Liver (tissue), 9 donors: ENCODE results near the gene COL20A1. TPM values are rescaled to one million over a fixed set of nuclear protein-coding genes. Genes with fewer than 3 reads are reported as not detected.

Experiments used
- DNase-seq: peaks from one replicate; pipeline ENCODE4 v3.0.0-alpha.2; 2017; ENCODE audit warnings: low spot score
- H3K27ac ChIP-seq, 2 donors: one replicate each; pipeline ENCODE4 v1.7.0; 2013; ENCODE audit warnings: inconsistent platforms in 2 of 2, low read length in 2 of 2, control low read depth in 1 of 2, low read depth in 1 of 2, mild to moderate bottlenecking in 1 of 2
- H3K27me3 ChIP-seq, 4 donors: one replicate each; pipeline versions ENCODE4 v1.6.1 to v1.7.0; 2013; ENCODE audit warnings: low read length in 3 of 4, inconsistent platforms in 1 of 4, mild to moderate bottlenecking in 1 of 4, moderate library complexity in 1 of 4; ENCODE audit not compliant: control insufficient read depth in 4 of 4, insufficient read depth in 4 of 4
- H3K36me3 ChIP-seq, 4 donors: one replicate each; pipeline versions ENCODE4 v1.6.1 to v1.7.0; 2013; ENCODE audit warnings: low read length in 3 of 4, mild to moderate bottlenecking in 3 of 4, low read depth in 1 of 4, moderate library complexity in 1 of 4; ENCODE audit not compliant: control insufficient read depth in 4 of 4, insufficient read depth in 3 of 4
- H3K4me1 ChIP-seq, 4 donors: one replicate each; pipeline versions ENCODE4 v1.6.1 to v1.7.0; 2013; ENCODE audit warnings: low read length in 3 of 4, mild to moderate bottlenecking in 3 of 4, moderate library complexity in 1 of 4; ENCODE audit not compliant: control insufficient read depth in 4 of 4, insufficient read depth in 4 of 4
- H3K4me3 ChIP-seq, 3 donors: one replicate each; pipeline versions ENCODE4 v1.6.1 to v1.7.0; 2013; ENCODE audit warnings: low read length in 3 of 3, control low read depth in 1 of 3, low read depth in 1 of 3, mild to moderate bottlenecking in 1 of 3
- H3K9ac ChIP-seq, 2 donors: one replicate each; pipeline ENCODE4 v1.7.0; 2013; ENCODE audit warnings: low read length in 2 of 2, mild to moderate bottlenecking in 2 of 2, moderate library complexity in 2 of 2, control low read depth in 1 of 2, low read depth in 1 of 2
- H3K9me3 ChIP-seq, 4 donors: one replicate each; pipeline versions ENCODE4 v1.6.1 to v1.7.0; 2013; ENCODE audit warnings: low read length in 3 of 4; ENCODE audit not compliant: control insufficient read depth in 4 of 4
- ATF3 ChIP-seq: IDR thresholded peaks from 2 replicates; pipeline ENCODE4 v1.6.1; 2016; ENCODE audit warnings: antibody characterized with exemption
- EGR1 ChIP-seq, 2 donors: IDR thresholded peaks; 2 replicates each; pipeline ENCODE4 v1.6.1; 2016 to 2018; ENCODE audit warnings: antibody characterized with exemption in 2 of 2, low read depth in 2 of 2
- FOXA1 ChIP-seq: IDR thresholded peaks from 2 replicates; pipeline ENCODE4 v1.6.1; 2016; ENCODE audit warnings: antibody characterized with exemption
- FOXA2 ChIP-seq: IDR thresholded peaks from 2 replicates; pipeline ENCODE4 v1.6.1; 2016; ENCODE audit warnings: antibody characterized with exemption
- GABPA ChIP-seq, 2 donors: IDR thresholded peaks in 1 of 2; conservative IDR thresholded peaks in 1 of 2; 2 replicates each; pipeline ENCODE4 v1.6.1; 2016; ENCODE audit warnings: antibody characterized with exemption in 2 of 2, mild to moderate bottlenecking in 1 of 2, moderate library complexity in 1 of 2
- HNF4A ChIP-seq, 2 donors: conservative IDR thresholded peaks; 2 replicates each; pipeline ENCODE4 v1.6.1; 2016; ENCODE audit warnings: antibody characterized with exemption in 2 of 2, mild to moderate bottlenecking in 2 of 2
- HNF4G ChIP-seq: IDR thresholded peaks from 2 replicates; pipeline ENCODE4 v1.6.1; 2016; ENCODE audit warnings: antibody characterized with exemption
- JUND ChIP-seq, 2 donors: IDR thresholded peaks; 2 replicates each; pipeline ENCODE4 v1.6.1; 2016; ENCODE audit warnings: antibody characterized with exemption in 2 of 2
- MAX ChIP-seq: IDR thresholded peaks from 2 replicates; pipeline ENCODE4 v1.6.1; 2016; ENCODE audit warnings: antibody characterized with exemption
- NR2F2 ChIP-seq: IDR thresholded peaks from 2 replicates; pipeline ENCODE4 v1.6.1; 2016; ENCODE audit warnings: antibody characterized with exemption
- RAD21 ChIP-seq, 2 donors: IDR thresholded peaks; 2 replicates each; pipeline ENCODE4 v1.6.1; 2016; ENCODE audit warnings: antibody characterized with exemption in 2 of 2, mild to moderate bottlenecking in 2 of 2
- RXRA ChIP-seq, 2 donors: IDR thresholded peaks; 2 replicates each; pipeline ENCODE4 v1.6.1; 2017 to 2018; ENCODE audit warnings: antibody characterized with exemption in 2 of 2, mild to moderate bottlenecking in 1 of 2
- SP1 ChIP-seq: IDR thresholded peaks from 2 replicates; pipeline ENCODE4 v1.6.1; 2018; ENCODE audit warnings: antibody characterized with exemption, mild to moderate bottlenecking
- TAF1 ChIP-seq: conservative IDR thresholded peaks from 2 replicates; pipeline ENCODE4 v1.6.1; 2016; ENCODE audit warnings: antibody characterized with exemption, mild to moderate bottlenecking
- YY1 ChIP-seq: IDR thresholded peaks from 2 replicates; pipeline ENCODE4 v1.6.1; 2016; ENCODE audit warnings: antibody characterized with exemption, mild to moderate bottlenecking
- WGBS: extraction: QIAGEN DNeasy Blood & Tissue Kit; methylation state at CpG from one replicate; pipeline ENCODE4 v1.1.7; 2013; 5-methylcytosine and 5-hydroxymethylcytosine counted together
- polyA plus RNA-seq, 2 donors: library from polyadenylated mRNA; stranded (reverse) in 1 of 2; unstranded in 1 of 2; fragments of 200-250 nt in 1 of 2; fragments of >200 nt in 1 of 2; fragmentation: Nextera tagmentation in 1 of 2; extraction: Ambion mirVana in 1 of 2; gene quantifications; one replicate each; pipeline versions ENCODE4 v1.2.1 to v1.2.3, GENCODE V29; 2013 to 2015
- total RNA-seq, 2 donors: library from RNA; depleted of rRNA; stranded (reverse); fragments of >200 nt; gene quantifications; one replicate each; pipeline ENCODE4 v1.2.3, GENCODE V29; 2014
- TF ChIP-seq, protein P1 (sequence below): fragments of 150-350 bp; IDR thresholded peaks from 2 replicates; pipeline ENCODE4 v1.5.1; 2017; ENCODE audit warnings: improper control_type of control experiment, low read depth, low read length; ENCODE audit not compliant: missing input control
- TF ChIP-seq, protein P2 (sequence below): IDR thresholded peaks from 2 replicates; pipeline ENCODE4 v1.6.1; 2016; ENCODE audit warnings: antibody characterized with exemption
- TF ChIP-seq, protein P3 (sequence below): IDR thresholded peaks from 2 replicates; pipeline ENCODE4 v1.6.1; 2016; ENCODE audit warnings: antibody characterized with exemption, mild to moderate bottlenecking
- donor health status: healthy.
- donor health status: healthy.
- donor health status: healthy.
- donor health status: healthy.
- donor health status: healthy.

COL20A1 gene
- total and polyA plus RNA-seq, 4 donors: not detected

GRCh38 chr20:63265891-63266515 lies 27.0 kb upstream of the COL20A1 start:
- Histone ChIP-seq H3K4me3 (no peak overlapping the region), H3K27ac (no peak overlapping the region), H3K27me3 (peaks cover 0 to 2% (median under 1%) of the 10 kb centered on the region in 4 donors), H3K36me3 (no peaks in the 10 kb centered on the region), H3K9me3 (no peaks in the 10 kb centered on the region), H3K9ac (no peak overlapping the region), H3K4me1 (peaks cover 0 to 3% (median 1%) of the 10 kb centered on the region in 4 donors)
- 78% methylated on average over 12 of the region's 12 CpGs for WGBS
- no peak for TF ChIP-seq NR2F2
- TF ChIP-seq HNF4G: no peak
- TF ChIP-seq RXRA (IDR thresholded peaks at IDR 0.05): no peak
- no peak for TF ChIP-seq YY1
- no peak for TF ChIP-seq JUND (IDR thresholded peaks at IDR 0.05)
- no peak for TF ChIP-seq ATF3
- no peak for TF ChIP-seq EGR1 (IDR thresholded peaks at IDR 0.05; ENCODE audit: low read depth in 2 of 2)
- TF ChIP-seq, protein P1, sequence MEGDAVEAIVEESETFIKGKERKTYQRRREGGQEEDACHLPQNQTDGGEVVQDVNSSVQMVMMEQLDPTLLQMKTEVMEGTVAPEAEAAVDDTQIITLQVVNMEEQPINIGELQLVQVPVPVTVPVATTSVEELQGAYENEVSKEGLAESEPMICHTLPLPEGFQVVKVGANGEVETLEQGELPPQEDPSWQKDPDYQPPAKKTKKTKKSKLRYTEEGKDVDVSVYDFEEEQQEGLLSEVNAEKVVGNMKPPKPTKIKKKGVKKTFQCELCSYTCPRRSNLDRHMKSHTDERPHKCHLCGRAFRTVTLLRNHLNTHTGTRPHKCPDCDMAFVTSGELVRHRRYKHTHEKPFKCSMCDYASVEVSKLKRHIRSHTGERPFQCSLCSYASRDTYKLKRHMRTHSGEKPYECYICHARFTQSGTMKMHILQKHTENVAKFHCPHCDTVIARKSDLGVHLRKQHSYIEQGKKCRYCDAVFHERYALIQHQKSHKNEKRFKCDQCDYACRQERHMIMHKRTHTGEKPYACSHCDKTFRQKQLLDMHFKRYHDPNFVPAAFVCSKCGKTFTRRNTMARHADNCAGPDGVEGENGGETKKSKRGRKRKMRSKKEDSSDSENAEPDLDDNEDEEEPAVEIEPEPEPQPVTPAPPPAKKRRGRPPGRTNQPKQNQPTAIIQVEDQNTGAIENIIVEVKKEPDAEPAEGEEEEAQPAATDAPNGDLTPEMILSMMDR: no peak
- TF ChIP-seq GABPA (IDR thresholded peaks at IDR 0.05 in 1 of 2, conservative IDR thresholded peaks at IDR 0.05 in 1 of 2): no peak
- no peak for DNase-seq

GRCh38 chr20:63267691-63268090 lies 25.3 kb upstream of the COL20A1 start:
- 58% methylated on average over 9 of the region's 9 CpGs for WGBS
- no peak overlapping the region for H3K27ac ChIP-seq
- peaks cover 0 to 2% (median 0%) of the 10 kb centered on the region in 4 donors for H3K27me3 ChIP-seq
- H3K4me1 ChIP-seq: peaks cover 0 to 10% (median 6%) of the 10 kb centered on the region in 4 donors
- H3K9me3 ChIP-seq: no peaks in the 10 kb centered on the region
- H3K9ac ChIP-seq: no peak overlapping the region
- H3K4me3 ChIP-seq: no peak overlapping the region
- DNase-seq: no peak
- no peaks in the 10 kb centered on the region for H3K36me3 ChIP-seq
- no peak for TF ChIP-seq JUND (IDR thresholded peaks at IDR 0.05)
- TF ChIP-seq TAF1: no peak
- no peak for TF ChIP-seq FOXA1
- TF ChIP-seq SP1: no peak
- TF ChIP-seq NR2F2: no peak
- TF ChIP-seq ATF3: no peak
- no peak for TF ChIP-seq EGR1 (IDR thresholded peaks at IDR 0.05; ENCODE audit: low read depth in 2 of 2)
- no peak for TF ChIP-seq MAX
- TF ChIP-seq, protein P2, sequence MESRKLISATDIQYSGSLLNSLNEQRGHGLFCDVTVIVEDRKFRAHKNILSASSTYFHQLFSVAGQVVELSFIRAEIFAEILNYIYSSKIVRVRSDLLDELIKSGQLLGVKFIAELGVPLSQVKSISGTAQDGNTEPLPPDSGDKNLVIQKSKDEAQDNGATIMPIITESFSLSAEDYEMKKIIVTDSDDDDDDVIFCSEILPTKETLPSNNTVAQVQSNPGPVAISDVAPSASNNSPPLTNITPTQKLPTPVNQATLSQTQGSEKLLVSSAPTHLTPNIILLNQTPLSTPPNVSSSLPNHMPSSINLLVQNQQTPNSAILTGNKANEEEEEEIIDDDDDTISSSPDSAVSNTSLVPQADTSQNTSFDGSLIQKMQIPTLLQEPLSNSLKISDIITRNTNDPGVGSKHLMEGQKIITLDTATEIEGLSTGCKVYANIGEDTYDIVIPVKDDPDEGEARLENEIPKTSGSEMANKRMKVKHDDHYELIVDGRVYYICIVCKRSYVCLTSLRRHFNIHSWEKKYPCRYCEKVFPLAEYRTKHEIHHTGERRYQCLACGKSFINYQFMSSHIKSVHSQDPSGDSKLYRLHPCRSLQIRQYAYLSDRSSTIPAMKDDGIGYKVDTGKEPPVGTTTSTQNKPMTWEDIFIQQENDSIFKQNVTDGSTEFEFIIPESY: no peak
- TF ChIP-seq RXRA (IDR thresholded peaks at IDR 0.05): no peak
- TF ChIP-seq HNF4A (conservative IDR thresholded peaks at IDR 0.05): no peak
- TF ChIP-seq FOXA2: no peak
- TF ChIP-seq GABPA (IDR thresholded peaks at IDR 0.05 in 1 of 2, conservative IDR thresholded peaks at IDR 0.05 in 1 of 2): no peak
- no peak for TF ChIP-seq RAD21 (IDR thresholded peaks at IDR 0.05)
- TF ChIP-seq, protein P3, sequence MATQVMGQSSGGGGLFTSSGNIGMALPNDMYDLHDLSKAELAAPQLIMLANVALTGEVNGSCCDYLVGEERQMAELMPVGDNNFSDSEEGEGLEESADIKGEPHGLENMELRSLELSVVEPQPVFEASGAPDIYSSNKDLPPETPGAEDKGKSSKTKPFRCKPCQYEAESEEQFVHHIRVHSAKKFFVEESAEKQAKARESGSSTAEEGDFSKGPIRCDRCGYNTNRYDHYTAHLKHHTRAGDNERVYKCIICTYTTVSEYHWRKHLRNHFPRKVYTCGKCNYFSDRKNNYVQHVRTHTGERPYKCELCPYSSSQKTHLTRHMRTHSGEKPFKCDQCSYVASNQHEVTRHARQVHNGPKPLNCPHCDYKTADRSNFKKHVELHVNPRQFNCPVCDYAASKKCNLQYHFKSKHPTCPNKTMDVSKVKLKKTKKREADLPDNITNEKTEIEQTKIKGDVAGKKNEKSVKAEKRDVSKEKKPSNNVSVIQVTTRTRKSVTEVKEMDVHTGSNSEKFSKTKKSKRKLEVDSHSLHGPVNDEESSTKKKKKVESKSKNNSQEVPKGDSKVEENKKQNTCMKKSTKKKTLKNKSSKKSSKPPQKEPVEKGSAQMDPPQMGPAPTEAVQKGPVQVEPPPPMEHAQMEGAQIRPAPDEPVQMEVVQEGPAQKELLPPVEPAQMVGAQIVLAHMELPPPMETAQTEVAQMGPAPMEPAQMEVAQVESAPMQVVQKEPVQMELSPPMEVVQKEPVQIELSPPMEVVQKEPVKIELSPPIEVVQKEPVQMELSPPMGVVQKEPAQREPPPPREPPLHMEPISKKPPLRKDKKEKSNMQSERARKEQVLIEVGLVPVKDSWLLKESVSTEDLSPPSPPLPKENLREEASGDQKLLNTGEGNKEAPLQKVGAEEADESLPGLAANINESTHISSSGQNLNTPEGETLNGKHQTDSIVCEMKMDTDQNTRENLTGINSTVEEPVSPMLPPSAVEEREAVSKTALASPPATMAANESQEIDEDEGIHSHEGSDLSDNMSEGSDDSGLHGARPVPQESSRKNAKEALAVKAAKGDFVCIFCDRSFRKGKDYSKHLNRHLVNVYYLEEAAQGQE: no peak
- TF ChIP-seq, protein P1: no peak
- no peak for TF ChIP-seq HNF4G
- no peak for TF ChIP-seq YY1
